Keratinocyte (primary cell): ENCODE results near the gene UNC13C. TPM values are rescaled to one million over a fixed set of nuclear protein-coding genes. Genes with fewer than 3 reads are reported as not detected.

Source experiments
- DNase-seq: peaks from one replicate; pipeline ENCODE4 v3.0.0-alpha.2; 2011; ENCODE audit warnings: low read depth, missing footprints, low spot score
- FAIRE-seq: peaks from 2 replicates; lab custom pipeline; 2011; peaks lifted over from hg19 to GRCh38; lab: Jason Lieb, UNC
- H2AFZ ChIP-seq: 2 replicates; pipeline ENCODE4 v1.6.0; 2012; ENCODE audit warnings: low read length, control low read depth, inconsistent platforms; ENCODE audit not compliant: control insufficient read depth
- H3K27ac ChIP-seq: 2 replicates; pipeline ENCODE4 v1.5.1; 2011; ENCODE audit warnings: low read length; ENCODE audit not compliant: control insufficient read depth, insufficient read depth
- H3K27me3 ChIP-seq: 3 replicates; pipeline ENCODE4 v1.6.0; 2011; ENCODE audit warnings: low read length; ENCODE audit not compliant: control insufficient read depth, insufficient read depth; ENCODE audit errors: extremely low read depth
- H3K36me3 ChIP-seq, 2 experiments: 2 replicates in 1 of 2; 3 replicates in 1 of 2; pipeline ENCODE4 v1.5.1; 2011; ENCODE audit warnings: low read length in 2 of 2, mild to moderate bottlenecking in 1 of 2; ENCODE audit not compliant: control insufficient read depth in 2 of 2, insufficient read depth in 2 of 2; ENCODE audit errors: extremely low read depth in 1 of 2
- H3K4me1 ChIP-seq: 3 replicates; pipeline ENCODE4 v1.5.1; 2011; ENCODE audit warnings: low read length; ENCODE audit not compliant: control insufficient read depth, insufficient read depth; ENCODE audit errors: extremely low read depth
- H3K4me2 ChIP-seq: 3 replicates; pipeline ENCODE4 v1.6.0; 2011; ENCODE audit warnings: low read depth, low read length; ENCODE audit not compliant: control insufficient read depth, insufficient read depth; ENCODE audit errors: extremely low read depth
- H3K4me3 ChIP-seq, 3 experiments: fragments of 200-600 bp in 1 of 3; sonication (generic) in 1 of 3; 2 replicates in 2 of 3; 3 replicates in 1 of 3; pipeline ENCODE4 v1.5.1; 2011 to 2016; ENCODE audit warnings: low read length in 3 of 3, mild to moderate bottlenecking in 3 of 3, control low read depth in 2 of 3, inconsistent platforms in 1 of 3, low read depth in 1 of 3, mixed read lengths in 1 of 3, mixed run types in 1 of 3, moderate library complexity in 1 of 3; ENCODE audit not compliant: control insufficient read depth in 2 of 3, insufficient read depth in 2 of 3; ENCODE audit errors: extremely low read depth in 1 of 3
- H3K79me2 ChIP-seq: 2 replicates; pipeline ENCODE4 v1.6.0; 2012; ENCODE audit warnings: low read length; ENCODE audit not compliant: control insufficient read depth, insufficient read depth
- H3K9ac ChIP-seq: 3 replicates; pipeline ENCODE4 v1.6.0; 2011; ENCODE audit warnings: low read length; ENCODE audit not compliant: control insufficient read depth, insufficient read depth; ENCODE audit errors: extremely low read depth
- H3K9me1 ChIP-seq: 3 replicates; pipeline ENCODE4 v1.6.0; 2011; ENCODE audit warnings: low read length; ENCODE audit not compliant: control insufficient read depth, insufficient read depth; ENCODE audit errors: extremely low read depth
- H3K9me3 ChIP-seq: 2 replicates; pipeline ENCODE4 v1.5.1; 2012; ENCODE audit warnings: low read depth, low read length; ENCODE audit not compliant: control insufficient read depth
- H4K20me1 ChIP-seq: 3 replicates; pipeline ENCODE4 v1.6.0; 2011; ENCODE audit warnings: low read length; ENCODE audit not compliant: control insufficient read depth, insufficient read depth; ENCODE audit errors: extremely low read depth
- EZH2 ChIP-seq: IDR thresholded peaks from one replicate; pipeline ENCODE4 v1.6.1; 2012; ENCODE audit warnings: inconsistent platforms, mild to moderate bottlenecking, low read length, moderate library complexity
- dilution Hi-C: fragments of 300-500 bp; cut with MboI; formaldehyde crosslinking; loops from one replicate; pipeline ENCODE4 v1.7.0; 2020; ENCODE audit warnings: low sequenced_read_pairs; ENCODE audit not compliant: extremely low pct_ligation_motif_present
- polyA plus RNA-seq, 5 experiments: library from polyadenylated mRNA; depleted of rRNA in 3 of 5; stranded (reverse) in 3 of 5; stranded (forward) in 1 of 5; unstranded in 1 of 5; fragments of >200 nt; gene quantifications; 1 replicate in 1 of 5; 2 replicates in 3 of 5; 3 replicates in 1 of 5; pipeline versions ENCODE4 v1.2.1 to v1.2.3, GENCODE V29; 2011 to 2012; ENCODE audit warnings: missing spikeins in 2 of 5, low read depth in 1 of 5, low replicate concordance in 1 of 5
- TF ChIP-seq, protein P1 (sequence below), 3 experiments: IDR thresholded peaks in 1 of 3; conservative IDR thresholded peaks in 1 of 3; optimal IDR thresholded peaks in 1 of 3; 2 replicates in 2 of 3; 3 replicates in 1 of 3; pipeline versions ENCODE3 to v1.5.1; 2011; ENCODE audit warnings: low read length in 3 of 3, mild to moderate bottlenecking in 3 of 3, moderate library complexity in 2 of 3, control low read depth in 1 of 3, inconsistent platforms in 1 of 3; ENCODE audit not compliant: insufficient read depth in 2 of 3; ENCODE audit errors: extremely low read depth in 1 of 3

UNC13C gene
- polyA plus RNA-seq, 1 donor (not counting 4 experiments of a cell fraction or from before 2014, with no cell fraction given) = not detected

DNA sequence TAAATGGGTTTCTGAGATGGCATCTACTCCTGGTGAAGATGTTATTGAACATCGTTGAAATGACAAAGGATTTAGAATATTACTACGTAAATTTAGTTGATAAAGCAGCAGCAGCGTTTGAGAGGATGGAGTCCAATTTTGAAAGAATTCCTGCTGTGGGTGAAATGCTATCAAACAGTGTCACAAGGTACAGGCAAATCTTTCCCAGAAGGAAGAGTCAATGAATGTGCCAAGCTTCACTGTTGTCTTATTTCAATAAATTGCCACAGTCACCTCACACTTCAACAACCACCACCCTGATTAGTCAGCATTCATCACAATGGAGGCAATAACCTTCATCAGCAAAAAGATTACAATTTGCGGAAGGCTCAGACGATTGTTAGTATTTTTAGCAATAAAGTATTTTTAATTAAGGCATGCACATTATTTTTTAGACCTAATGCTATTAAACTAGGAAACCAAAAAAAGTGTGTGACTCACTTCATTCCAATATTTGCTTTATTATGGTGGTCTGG is 142.8 kb downstream of the UNC13C start:
- Histone ChIP-seq H3K9ac (no peak overlapping the region), H3K36me3 (no peaks in the 10 kb centered on the region), H3K27ac (no peak overlapping the region), H3K9me1 (no peaks in the 10 kb centered on the region), H3K4me2 (no peak overlapping the region), H3K27me3 (no peaks in the 10 kb centered on the region), H2AFZ (no peak overlapping the region), H3K4me3 (no peak overlapping the region), H4K20me1 (no peaks in the 10 kb centered on the region), H3K4me1 (no peaks in the 10 kb centered on the region), H3K79me2 (no peaks in the 10 kb centered on the region), H3K9me3 (no peaks in the 10 kb centered on the region)
- FAIRE-seq (no peak), DNase-seq (no peak)
- no peak for TF ChIP-seq EZH2
- TF ChIP-seq, protein P1, sequence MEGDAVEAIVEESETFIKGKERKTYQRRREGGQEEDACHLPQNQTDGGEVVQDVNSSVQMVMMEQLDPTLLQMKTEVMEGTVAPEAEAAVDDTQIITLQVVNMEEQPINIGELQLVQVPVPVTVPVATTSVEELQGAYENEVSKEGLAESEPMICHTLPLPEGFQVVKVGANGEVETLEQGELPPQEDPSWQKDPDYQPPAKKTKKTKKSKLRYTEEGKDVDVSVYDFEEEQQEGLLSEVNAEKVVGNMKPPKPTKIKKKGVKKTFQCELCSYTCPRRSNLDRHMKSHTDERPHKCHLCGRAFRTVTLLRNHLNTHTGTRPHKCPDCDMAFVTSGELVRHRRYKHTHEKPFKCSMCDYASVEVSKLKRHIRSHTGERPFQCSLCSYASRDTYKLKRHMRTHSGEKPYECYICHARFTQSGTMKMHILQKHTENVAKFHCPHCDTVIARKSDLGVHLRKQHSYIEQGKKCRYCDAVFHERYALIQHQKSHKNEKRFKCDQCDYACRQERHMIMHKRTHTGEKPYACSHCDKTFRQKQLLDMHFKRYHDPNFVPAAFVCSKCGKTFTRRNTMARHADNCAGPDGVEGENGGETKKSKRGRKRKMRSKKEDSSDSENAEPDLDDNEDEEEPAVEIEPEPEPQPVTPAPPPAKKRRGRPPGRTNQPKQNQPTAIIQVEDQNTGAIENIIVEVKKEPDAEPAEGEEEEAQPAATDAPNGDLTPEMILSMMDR (optimal IDR thresholded peaks at IDR 0.05 in 1 of 3, IDR thresholded peaks at IDR 0.05 in 1 of 3, conservative IDR thresholded peaks at IDR 0.05 in 1 of 3; ENCODE audit: extremely low read depth in 1 of 3, insufficient read depth in 2 of 3, low read length in 3 of 3) = no peak
- dilution Hi-C loops = no loop called here

DNA sequence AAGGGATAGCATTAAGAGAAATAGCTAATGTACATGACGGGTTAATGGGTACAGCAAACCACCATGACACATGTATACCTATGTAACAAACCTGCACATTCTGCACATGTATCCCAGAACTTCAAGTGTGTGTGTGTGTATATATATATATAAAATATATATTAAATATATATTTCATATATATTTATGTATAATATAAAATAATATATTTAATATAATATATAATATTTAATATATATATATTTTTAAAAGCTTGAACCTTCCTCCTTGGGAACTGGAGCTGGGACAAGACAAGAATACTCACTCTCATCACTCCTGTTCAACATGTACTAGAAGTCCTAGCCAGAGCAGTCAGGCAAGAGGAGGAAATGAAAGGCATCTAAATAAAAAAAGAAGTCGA is 149.3 kb downstream of the UNC13C start:
- no peaks in the 10 kb centered on the region for H3K36me3 ChIP-seq
- dilution Hi-C loops = no loop called here
- H3K9me1 ChIP-seq = no peaks in the 10 kb centered on the region
- no peak overlapping the region for H3K4me2 ChIP-seq
- H2AFZ ChIP-seq = no peak overlapping the region
- H3K27ac ChIP-seq = no peak overlapping the region
- H3K4me1 ChIP-seq = no peaks in the 10 kb centered on the region
- DNase-seq (no peak), FAIRE-seq (no peak)
- no peaks in the 10 kb centered on the region for H3K27me3 ChIP-seq
- no peaks in the 10 kb centered on the region for H3K9me3 ChIP-seq
- no peak overlapping the region for H3K9ac ChIP-seq
- H3K4me3 ChIP-seq = no peak overlapping the region
- no peak for TF ChIP-seq EZH2
- TF ChIP-seq, protein P1 (optimal IDR thresholded peaks at IDR 0.05 in 1 of 3, IDR thresholded peaks at IDR 0.05 in 1 of 3, conservative IDR thresholded peaks at IDR 0.05 in 1 of 3; ENCODE audit: extremely low read depth in 1 of 3, insufficient read depth in 2 of 3, low read length in 3 of 3) = no peak
- no peaks in the 10 kb centered on the region for H3K79me2 ChIP-seq
- no peaks in the 10 kb centered on the region for H4K20me1 ChIP-seq
